BLaER1 treated with 17β-estradiol and CSF1 and Interleukin-3, amounts not matched to agents 10 nM and 100 nM (cell line): ENCODE measurements around the gene TMA7B.

ENCODE experiments used
- H3K27ac ChIP-seq, 11 experiments: shearing (Covaris generic); formaldehyde crosslinking; 2 replicates each; pipeline ENCODE4 v1.8.1; 2022
- H3K27me3 ChIP-seq, 11 experiments: shearing (Covaris generic); formaldehyde crosslinking; 2 replicates each; pipeline ENCODE4 v1.8.1; 2022
- H3K36me3 ChIP-seq, 11 experiments: shearing (Covaris generic); formaldehyde crosslinking; 2 replicates each; pipeline ENCODE4 v1.8.1; 2022
- H3K4me1 ChIP-seq, 10 experiments: shearing (Covaris generic); formaldehyde crosslinking; 2 replicates each; pipeline ENCODE4 v1.8.1; 2022
- H3K4me2 ChIP-seq, 11 experiments: shearing (Covaris generic); formaldehyde crosslinking; 2 replicates each; pipeline ENCODE4 v1.8.1; 2022
- H3K4me3 ChIP-seq, 10 experiments: shearing (Covaris generic); formaldehyde crosslinking; 2 replicates each; pipeline ENCODE4 v1.8.1; 2022
- H3K9ac ChIP-seq, 11 experiments: shearing (Covaris generic); formaldehyde crosslinking; 2 replicates each; pipeline ENCODE4 v1.8.1; 2022
- H3K9me3 ChIP-seq, 11 experiments: shearing (Covaris generic); formaldehyde crosslinking; replicated peaks in 1 of 11; 2 replicates each; pipeline ENCODE4 v1.8.1; 2022
- H4K20me1 ChIP-seq, 11 experiments: shearing (Covaris generic); formaldehyde crosslinking; 2 replicates each; pipeline ENCODE4 v1.8.1; 2022
- Cebpa-rat ChIP-seq, 11 experiments: shearing (Covaris generic); IDR thresholded peaks; 2 replicates each; pipeline ENCODE4 v1.8.1; 2022

The TMA7B gene

DNA sequence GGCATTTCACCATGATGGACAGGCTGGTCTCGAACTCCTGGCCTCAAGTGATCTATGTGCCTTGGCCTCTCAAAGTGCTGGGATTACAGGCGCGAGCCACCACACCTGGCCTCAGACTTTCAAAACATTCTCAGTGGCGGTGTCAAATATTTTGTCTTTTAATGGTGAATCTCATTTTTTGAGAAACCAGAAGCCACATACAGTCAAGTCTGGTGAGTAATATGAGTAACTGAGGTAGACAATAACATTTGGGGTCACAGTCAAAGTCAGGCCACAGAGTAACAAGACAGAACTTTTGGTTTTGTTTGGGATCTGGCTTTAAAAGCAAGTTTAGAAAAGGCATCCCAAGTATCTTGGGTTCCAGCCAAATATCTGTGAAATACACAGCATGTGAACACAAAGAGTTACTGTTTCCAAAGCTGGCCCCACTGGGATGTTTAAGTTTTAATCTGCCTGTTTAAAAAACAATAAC, 5.6 kb upstream of the TMA7B start:
- H3K9me3 ChIP-seq, result no peaks in the 10 kb centered on the region
- H3K4me1 ChIP-seq, result peaks cover 38 to 75% (median 66%) of the 10 kb centered on the region in 10 experiments
- no peak overlapping the region for H3K27ac ChIP-seq
- H4K20me1 ChIP-seq, result peaks cover 0 to 16% (median 0%) of the 10 kb centered on the region in 11 experiments; a peak in 1 of 22 replicates
- H3K36me3 ChIP-seq, result no peaks in the 10 kb centered on the region
- peaks cover 0 to 80% (median 0%) of the 10 kb centered on the region in 11 experiments; a peak in 6 of 22 replicates for H3K27me3 ChIP-seq
- TF ChIP-seq Cebpa-rat (IDR thresholded peaks at IDR 0.05), result no peak
- H3K4me3 ChIP-seq, result no peak overlapping the region
- H3K4me2 ChIP-seq, result no peak overlapping the region
- H3K9ac ChIP-seq, result no peak overlapping the region

- H3K4me3 ChIP-seq, result no peak overlapping the region
- no peak for TF ChIP-seq Cebpa-rat (IDR thresholded peaks at IDR 0.05)
- H3K4me2 ChIP-seq, result 0 out of 22 replicates have a peak overlapping the region, but pooled peaks of 2 of the 11 experiments have one; percentile 73 to 81
- no peak overlapping the region for H3K27ac ChIP-seq
- no peaks in the 10 kb centered on the region for H3K36me3 ChIP-seq
- peaks cover 39 to 75% (median 66%) of the 10 kb centered on the region in 10 experiments for H3K4me1 ChIP-seq
- H3K9me3 ChIP-seq, result no peaks in the 10 kb centered on the region
- peaks cover 0 to 80% (median 0%) of the 10 kb centered on the region in 11 experiments; a peak in 6 of 22 replicates for H3K27me3 ChIP-seq
- H4K20me1 ChIP-seq, result peaks cover 0 to 16% (median 0%) of the 10 kb centered on the region in 11 experiments; a peak in 1 of 22 replicates
- no peak overlapping the region for H3K9ac ChIP-seq
Observed at GRCh38 chr22:39955675-39956074, 4.5 kb upstream of the TMA7B start.

DNA sequence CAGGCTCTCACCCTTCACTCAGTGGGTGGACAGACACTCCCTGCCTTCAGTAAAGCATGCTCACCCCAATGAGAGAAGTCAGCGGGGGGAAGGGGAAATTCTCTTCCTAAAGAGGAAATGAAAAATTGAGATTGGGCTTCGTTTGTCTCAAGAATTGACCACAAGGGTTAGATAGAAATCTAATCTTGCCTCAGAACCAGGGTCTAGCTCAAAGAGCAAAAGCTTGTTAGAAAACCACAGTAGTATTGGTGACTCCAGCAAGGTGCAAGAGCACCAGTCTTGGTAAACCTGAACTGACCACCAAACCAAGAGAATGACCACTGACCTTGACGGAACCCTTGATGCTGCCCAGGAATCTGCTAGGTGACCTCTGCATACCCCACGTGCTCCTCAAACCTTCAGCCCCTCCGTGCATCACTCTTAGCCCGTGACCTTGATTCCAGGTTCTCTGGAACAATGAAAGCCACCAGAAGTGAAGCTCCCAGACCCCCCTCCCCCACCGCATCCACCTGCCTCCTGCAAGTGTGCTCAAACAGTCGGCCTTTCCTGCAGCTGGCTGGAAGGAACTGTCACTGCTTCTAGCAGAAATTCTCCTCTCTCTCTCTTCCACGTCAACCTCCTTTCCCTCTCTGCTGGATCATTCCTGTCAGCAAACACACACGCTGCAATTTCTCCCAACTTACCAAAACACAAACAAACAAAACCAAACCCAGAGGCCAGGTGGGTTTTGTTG, 3.1 kb upstream of the TMA7B start:
- no peak overlapping the region for H3K9ac ChIP-seq
- H3K27ac ChIP-seq, result peak overlapping the region in 2 of 11 experiments; percentile 12 to 43; a peak in 1 of 22 replicates
- peaks cover 0 to 16% (median 0%) of the 10 kb centered on the region in 11 experiments; a peak in 1 of 22 replicates for H4K20me1 ChIP-seq
- no peak for TF ChIP-seq Cebpa-rat (IDR thresholded peaks at IDR 0.05)
- no peak overlapping the region for H3K4me3 ChIP-seq
- H3K4me1 ChIP-seq, result peaks cover 44 to 75% (median 66%) of the 10 kb centered on the region in 10 experiments
- peak overlapping the region; percentile 71 to 89 (median 80) for H3K4me2 ChIP-seq
- H3K9me3 ChIP-seq, result no peaks in the 10 kb centered on the region
- H3K27me3 ChIP-seq, result peaks cover 0 to 80% (median 0%) of the 10 kb centered on the region in 11 experiments; a peak in 6 of 22 replicates
- H3K36me3 ChIP-seq, result no peaks in the 10 kb centered on the region

DNA sequence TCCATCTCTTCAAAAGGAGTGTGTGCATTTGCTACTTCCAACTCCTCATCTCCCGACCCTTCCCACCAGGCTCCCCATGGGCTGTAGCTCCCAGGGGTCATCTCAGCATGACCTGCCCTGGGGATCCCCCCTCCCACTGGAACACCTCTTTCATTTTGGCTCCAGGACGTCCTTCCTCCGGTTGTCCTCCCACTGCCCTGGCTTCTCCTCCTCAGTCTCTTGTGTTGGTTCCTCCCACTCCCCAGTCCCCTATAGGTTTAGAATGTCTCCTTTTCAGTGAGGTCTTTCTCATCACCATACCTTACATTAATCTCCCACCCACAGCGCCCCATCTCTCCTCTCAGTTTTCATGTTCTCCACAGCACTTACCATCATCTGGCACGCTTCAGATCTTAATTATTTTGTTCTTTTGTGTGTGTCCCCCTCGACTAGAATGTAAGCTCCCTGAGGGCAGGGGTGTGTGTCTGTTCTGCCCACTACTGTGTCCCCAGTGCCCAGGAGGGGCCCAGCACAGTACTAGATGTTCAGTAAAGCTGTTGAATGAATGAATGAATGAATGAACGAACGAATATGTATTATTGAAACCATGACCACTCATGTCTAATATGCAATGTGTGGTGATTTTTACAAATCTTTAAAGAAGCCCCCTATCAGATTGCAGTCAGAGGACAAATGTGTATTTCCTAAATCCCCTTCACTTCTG, 2.0 kb upstream of the TMA7B start:
- H3K9ac ChIP-seq, result 0 out of 22 replicates have a peak overlapping the region, but pooled peaks of 1 of the 11 experiments have one; percentile 16
- H3K36me3 ChIP-seq, result no peaks in the 10 kb centered on the region
- peak overlapping the region in 4 of 11 experiments; percentile 37 to 60 (median 46); a peak in 4 of 22 replicates for H3K27ac ChIP-seq
- no peak for TF ChIP-seq Cebpa-rat (IDR thresholded peaks at IDR 0.05)
- H3K4me1 ChIP-seq, result peaks cover 53 to 76% (median 69%) of the 10 kb centered on the region in 10 experiments
- H3K9me3 ChIP-seq, result peaks cover 0 to 7% (median 2%) of the 10 kb centered on the region in 11 experiments; a peak in 8 of 22 replicates
- H3K4me2 ChIP-seq, result peak overlapping the region in 10 of 11 experiments; percentile 0 to 89 (median 80); a peak in 18 of 22 replicates
- no peak overlapping the region for H3K4me3 ChIP-seq
- peaks cover 0 to 75% (median 0%) of the 10 kb centered on the region in 11 experiments; a peak in 6 of 22 replicates for H3K27me3 ChIP-seq
- peaks cover 0 to 16% (median 0%) of the 10 kb centered on the region in 11 experiments; a peak in 1 of 22 replicates for H4K20me1 ChIP-seq

DNA sequence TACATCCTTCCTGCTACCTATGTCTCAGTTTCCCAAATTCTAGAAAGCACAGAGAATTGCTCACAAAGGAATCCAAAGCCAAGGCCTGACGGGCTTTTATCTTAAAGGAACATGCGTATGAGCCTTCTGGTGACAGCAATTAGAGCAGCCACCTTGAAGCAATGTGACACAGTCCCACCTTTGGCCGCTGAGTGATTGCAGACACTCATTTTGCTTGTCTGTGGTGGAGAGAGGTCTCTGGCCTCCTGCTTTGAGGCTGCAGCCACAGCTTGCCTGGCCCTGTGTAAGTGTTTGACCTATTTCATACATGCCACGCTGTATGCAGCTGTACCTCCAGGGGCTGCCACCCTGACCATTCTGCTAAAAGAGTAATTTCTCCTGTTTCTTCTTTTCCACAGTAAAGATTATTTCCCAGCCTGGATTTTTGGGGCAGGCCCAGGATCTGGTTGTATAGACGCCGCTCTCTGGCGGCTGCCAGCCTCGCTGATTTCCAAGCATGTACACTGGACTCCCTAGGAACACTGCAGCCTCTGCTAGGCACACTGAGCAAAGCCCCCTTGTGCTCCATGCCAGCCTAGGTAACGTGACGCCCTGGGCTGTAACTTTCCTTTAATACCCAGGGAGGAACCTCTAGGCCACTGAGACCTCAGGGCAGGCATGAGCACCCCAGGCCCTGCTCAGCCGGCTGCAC, 1.1 kb upstream of the TMA7B start:
- Histone ChIP-seq H3K9ac (peak overlapping the region in 5 of 11 experiments; percentile 4 to 28 (median 16); a peak in 5 of 22 replicates), H3K4me2 (peak overlapping the region; percentile 2 to 89 (median 80); a peak in 20 of 22 replicates), H3K4me3 (no peak overlapping the region), H3K27ac (peak overlapping the region in 6 of 11 experiments; percentile 25 to 61 (median 46); a peak in 10 of 22 replicates), H3K4me1 (peaks cover 53 to 86% (median 75%) of the 10 kb centered on the region in 10 experiments), H4K20me1 (peaks cover 0 to 16% (median 0%) of the 10 kb centered on the region in 11 experiments; a peak in 1 of 22 replicates), H3K27me3 (peaks cover 0 to 69% (median 0%) of the 10 kb centered on the region in 11 experiments; a peak in 6 of 22 replicates), H3K36me3 (no peaks in the 10 kb centered on the region), H3K9me3 (peaks cover 0 to 13% (median 4%) of the 10 kb centered on the region in 11 experiments; a peak in 8 of 22 replicates)
- TF ChIP-seq Cebpa-rat (IDR thresholded peaks at IDR 0.05), result no peak

DNA sequence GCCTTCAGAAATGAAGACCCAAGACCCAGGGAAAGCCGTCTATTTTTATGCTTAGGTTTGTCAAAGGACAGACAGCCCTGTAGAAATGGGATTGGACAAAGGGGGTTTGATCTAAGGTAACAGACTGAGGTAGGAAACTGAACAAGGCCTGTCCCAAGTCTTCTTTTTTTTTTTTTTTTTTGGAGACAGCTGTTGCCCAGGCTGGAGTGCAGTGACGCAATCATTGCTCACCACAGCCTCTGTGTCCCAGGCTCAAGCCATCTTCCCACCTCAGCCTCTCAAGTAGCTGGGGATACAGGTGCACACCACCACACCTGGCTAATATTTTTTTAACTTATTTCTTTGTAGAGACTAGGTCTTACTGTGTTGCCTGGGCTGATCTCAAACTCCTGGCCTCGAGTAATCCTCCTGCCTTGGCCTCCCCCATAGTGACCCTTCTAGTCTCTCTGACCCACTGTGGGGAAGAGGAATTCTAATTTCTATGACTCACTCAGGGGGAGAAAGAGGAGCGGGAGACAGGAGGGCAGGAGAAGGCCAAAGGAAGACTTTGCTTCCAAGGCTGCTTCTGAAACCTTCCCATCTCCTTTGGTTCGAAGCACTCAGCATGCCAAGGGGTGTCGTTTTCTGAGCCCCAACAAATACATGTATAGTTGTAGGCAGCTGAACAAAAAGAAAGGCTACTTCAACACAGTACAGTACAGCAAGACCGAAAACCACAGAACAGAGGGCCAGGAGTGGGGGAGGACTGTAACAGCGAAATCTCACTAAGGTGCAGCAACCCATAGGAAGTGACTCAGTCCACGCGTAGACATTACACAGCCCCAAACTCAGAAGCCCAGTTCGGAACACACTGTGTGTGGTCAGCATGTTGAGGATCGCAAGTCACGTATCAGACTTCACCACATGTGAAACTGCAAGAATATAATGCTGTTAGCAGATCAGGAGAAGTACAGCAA, 872 bp downstream of the TMA7B start:
- peaks cover 53 to 82% (median 75%) of the 10 kb centered on the region in 10 experiments for H3K4me1 ChIP-seq
- H4K20me1 ChIP-seq, result peaks cover 0 to 16% (median 0%) of the 10 kb centered on the region in 11 experiments; a peak in 1 of 22 replicates
- TF ChIP-seq Cebpa-rat (IDR thresholded peaks at IDR 0.05), result peak in 8 of 11 experiments; percentile 27 to 80 (median 53); a peak in 13 of 22 replicates
- H3K36me3 ChIP-seq, result no peaks in the 10 kb centered on the region
- peak overlapping the region in 9 of 11 experiments; percentile 57 to 75 (median 69); a peak in 17 of 22 replicates for H3K27ac ChIP-seq
- peak overlapping the region; percentile 57 to 89 (median 79) for H3K4me2 ChIP-seq
- peaks cover 0 to 13% (median 4%) of the 10 kb centered on the region in 11 experiments; a peak in 8 of 22 replicates for H3K9me3 ChIP-seq
- peak overlapping the region in 2 of 10 experiments; percentile 10 to 13; a peak in 2 of 20 replicates for H3K4me3 ChIP-seq
- H3K27me3 ChIP-seq, result peaks cover 0 to 61% (median 0%) of the 10 kb centered on the region in 11 experiments; a peak in 6 of 22 replicates
- H3K9ac ChIP-seq, result peak overlapping the region in 7 of 11 experiments; percentile 12 to 51 (median 40); a peak in 10 of 22 replicates

GRCh38 chr22:39962071-39962470, 1.9 kb downstream of the TMA7B start:
- Histone ChIP-seq H3K9ac (peak overlapping the region in 4 of 11 experiments; percentile 23 to 48 (median 34); a peak in 7 of 22 replicates), H4K20me1 (peaks cover 0 to 15% (median 0%) of the 10 kb centered on the region in 11 experiments; a peak in 1 of 22 replicates), H3K4me1 (peaks cover 46 to 73% (median 67%) of the 10 kb centered on the region in 10 experiments), H3K9me3 (peaks cover 0 to 13% (median 4%) of the 10 kb centered on the region in 11 experiments; a peak in 8 of 22 replicates), H3K36me3 (no peaks in the 10 kb centered on the region), H3K4me2 (peak overlapping the region; percentile 57 to 89 (median 73)), H3K4me3 (no peak overlapping the region), H3K27me3 (peaks cover 0 to 64% (median 0%) of the 10 kb centered on the region in 11 experiments; a peak in 6 of 22 replicates), H3K27ac (peak overlapping the region in 9 of 11 experiments; percentile 57 to 75 (median 69); a peak in 18 of 22 replicates)
- TF ChIP-seq Cebpa-rat (IDR thresholded peaks at IDR 0.05), result no peak
